Endodermal cell (in vitro differentiated cells): Measurements from ENCODE around the gene CHAF1A. TPM values are rescaled to one million over a fixed set of nuclear protein-coding genes. Genes with fewer than 3 reads are reported as not detected.

Experiments
- DNase-seq: peaks from one replicate; pipeline ENCODE4 v3.0.0-alpha.2; 2017
- H3K27ac ChIP-seq: 2 replicates; pipeline ENCODE4 v1.5.1; 2013; ENCODE audit warnings: mild to moderate bottlenecking, low read depth, low read length, moderate library complexity
- H3K27me3 ChIP-seq: 2 replicates; pipeline ENCODE4 v1.6.1; 2013; ENCODE audit warnings: mild to moderate bottlenecking, low read length, moderate library complexity; ENCODE audit not compliant: insufficient read depth, control insufficient read depth, poor library complexity, severe bottlenecking
- H3K36me3 ChIP-seq: 2 replicates; pipeline ENCODE4 v1.7.0; 2013; ENCODE audit warnings: mild to moderate bottlenecking, low read length, moderate library complexity; ENCODE audit not compliant: control insufficient read depth, insufficient read depth
- H3K4me1 ChIP-seq: one replicate; pipeline ENCODE4 v1.7.0; 2013; ENCODE audit warnings: low read length; ENCODE audit not compliant: control insufficient read depth, insufficient read depth
- H3K4me3 ChIP-seq: 2 replicates; pipeline ENCODE4 v1.5.1; 2013; ENCODE audit warnings: mild to moderate bottlenecking, low read length, moderate library complexity
- H3K9ac ChIP-seq: 2 replicates; pipeline ENCODE4 v1.6.1; 2013; ENCODE audit warnings: mild to moderate bottlenecking, low read length, moderate library complexity; ENCODE audit not compliant: poor library complexity, severe bottlenecking; ENCODE audit errors: extremely low read depth
- H3K9me3 ChIP-seq: 2 replicates; pipeline ENCODE4 v1.6.1; 2013; ENCODE audit warnings: mild to moderate bottlenecking, low read length, moderate library complexity; ENCODE audit not compliant: control insufficient read depth
- H3K27ac Mint-ChIP-seq: 2 replicates; pipeline ENCODE4 v1.8.0; 2020; ENCODE audit warnings: mixed read lengths
- H3K27me3 Mint-ChIP-seq: 2 replicates; pipeline ENCODE4 v1.8.0; 2021; ENCODE audit warnings: mild to moderate bottlenecking, mixed read lengths; ENCODE audit not compliant: insufficient read depth
- H3K36me3 Mint-ChIP-seq: 2 replicates; pipeline ENCODE4 v1.8.0; 2020; ENCODE audit warnings: low read depth, mixed read lengths
- H3K4me1 Mint-ChIP-seq: 2 replicates; pipeline ENCODE4 v1.8.0; 2020; ENCODE audit warnings: mixed read lengths
- H3K4me3 Mint-ChIP-seq: 2 replicates; pipeline ENCODE4 v1.8.0; 2020; ENCODE audit warnings: mild to moderate bottlenecking, moderate library complexity, mixed read lengths
- H3K9me3 Mint-ChIP-seq: 2 replicates; pipeline ENCODE4 v1.8.0; 2020; ENCODE audit warnings: mild to moderate bottlenecking, mixed read lengths
- CTCF ChIP-seq: fragments of 200-600 bp; sonication (generic); conservative IDR thresholded peaks from 2 replicates; pipeline ENCODE4 v1.5.0; 2021; ENCODE audit warnings: antibody characterized with exemption, mild to moderate bottlenecking
- WGBS, 2 experiments: methylation state at CpG; one replicate each; pipeline versions ENCODE4 v1.1.5 to v1.1.7; 2013; ENCODE audit warnings: missing lambda C conversion rate in 2 of 2, mixed read lengths in 1 of 2; ENCODE audit not compliant: insufficient coverage in 1 of 2, insufficient read length in 1 of 2; 5-methylcytosine and 5-hydroxymethylcytosine counted together
- total RNA-seq, 2 donors: library from RNA; stranded (reverse); fragmentation: NEBNext Ultra II Directional in 1 of 2; extraction: Animal tissue kit (Norgen Biotek cat#: 25700) in 1 of 2; gene quantifications; 2 replicates in 1 of 2; 3 replicates in 1 of 2; pipeline ENCODE4 v1.2.1, GENCODE V29; 2021

Gene CHAF1A
- total RNA-seq, 2 donors from 2014 or later: 70.7 to 76.9 TPM

GRCh38 chr19:4389511-4390016 is 12.9 kb upstream of the CHAF1A start:
- H3K9me3 ChIP-seq: no peaks in the 10 kb centered on the region
- H3K27me3 ChIP-seq: no peaks in the 10 kb centered on the region
- no peak for DNase-seq
- peaks cover 5% of the 10 kb centered on the region for H3K36me3 ChIP-seq
- peaks cover 46% of the 10 kb centered on the region for H3K4me1 Mint-ChIP-seq
- H3K4me1 ChIP-seq: peaks cover 27% of the 10 kb centered on the region
- H3K4me3 ChIP-seq: peak overlapping the region; percentile 76
- peak overlapping the region; percentile 48 for H3K4me3 Mint-ChIP-seq
- H3K27me3 Mint-ChIP-seq: no peaks in the 10 kb centered on the region
- peak overlapping the region; percentile 89 for H3K27ac ChIP-seq
- H3K36me3 Mint-ChIP-seq: peaks cover 18% of the 10 kb centered on the region
- peak overlapping the region; percentile 53 for H3K9ac ChIP-seq
- WGBS, 2 experiments: 81 to 83% methylated on average over 11 to 17 of the region's 17 CpGs
- no peaks in the 10 kb centered on the region for H3K9me3 Mint-ChIP-seq
- TF ChIP-seq CTCF: no peak
- H3K27ac Mint-ChIP-seq: peak overlapping the region; percentile 94

GRCh38 chr19:4390017-4390566 is 12.3 kb upstream of the CHAF1A start:
- Mint-ChIP-seq H3K27ac (peak overlapping the region; percentile 94), H3K4me3 (peak overlapping the region; percentile 48), H3K36me3 (peaks cover 20% of the 10 kb centered on the region), H3K9me3 (no peaks in the 10 kb centered on the region), H3K4me1 (peaks cover 51% of the 10 kb centered on the region), H3K27me3 (no peaks in the 10 kb centered on the region)
- TF ChIP-seq CTCF: no peak
- Histone ChIP-seq H3K4me3 (peak overlapping the region; percentile 76), H3K27ac (peak overlapping the region; percentile 89), H3K27me3 (no peaks in the 10 kb centered on the region), H3K36me3 (peaks cover 6% of the 10 kb centered on the region), H3K4me1 (peaks cover 27% of the 10 kb centered on the region), H3K9ac (peak overlapping the region; percentile 53), H3K9me3 (no peaks in the 10 kb centered on the region)
- 56 to 63% methylated on average over 6 to 12 of the region's 12 CpGs for WGBS, 2 experiments
- DNase-seq: no peak

GRCh38 chr19:4390567-4391305 is 11.7 kb upstream of the CHAF1A start:
- H3K4me3 Mint-ChIP-seq: peak overlapping the region; percentile 48
- Histone ChIP-seq H3K9ac (peak overlapping the region; percentile 53), H3K4me1 (peaks cover 27% of the 10 kb centered on the region), H3K27ac (peak overlapping the region; percentile 89), H3K27me3 (no peaks in the 10 kb centered on the region), H3K36me3 (peaks cover 10% of the 10 kb centered on the region), H3K4me3 (peak overlapping the region; percentile 76), H3K9me3 (no peaks in the 10 kb centered on the region)
- 13 to 19% methylated on average over 11 to 21 of the region's 21 CpGs for WGBS, 2 experiments
- H3K9me3 Mint-ChIP-seq: no peaks in the 10 kb centered on the region
- peaks cover 22% of the 10 kb centered on the region for H3K36me3 Mint-ChIP-seq
- TF ChIP-seq CTCF: no peak
- no peaks in the 10 kb centered on the region for H3K27me3 Mint-ChIP-seq
- H3K27ac Mint-ChIP-seq: peak overlapping the region; percentile 94
- DNase-seq: peak; percentile 94
- H3K4me1 Mint-ChIP-seq: peaks cover 54% of the 10 kb centered on the region
